Measurements from ENCODE around the gene ZNF394.
A peak's percentile ranks its signal among the peaks of the same experiment; 100 is the strongest.
"Not testable (repeated sequence)": the region's sequence is repeated elsewhere in the genome, so short reads cannot be mapped to it uniquely, and the experiment has no call there.

ZNF394 gene

GRCh38 chr7:99499721-99500636 lies at the start of gene ZNF394:
TSS of gene ZNF394 (minus strand) at chr7:99500281. CDS start at chr7:99500093, 188 bp downstream.
- DNase-seq, result peak; percentile 92

GRCh38 chr7:99549545-99549944 lies 49.5 kb upstream of the ZNF394 start:
- DNase-seq, result not testable (repeated sequence)

GRCh38 chr7:99545308-99545707 lies 45.2 kb upstream of the ZNF394 start:
- not testable (repeated sequence) for DNase-seq

GRCh38 chr7:99543916-99544315 lies 43.8 kb upstream of the ZNF394 start:
- DNase-seq, result no peak

- DNase-seq, result no peak
These were observed 43.1 kb upstream of the ZNF394 start for GRCh38 chr7:99543081-99543671.

- DNase-seq, result no peak
These were observed 41.1 kb upstream of the ZNF394 start for GRCh38 chr7:99541212-99541611.

GRCh38 chr7:99540542-99540941 lies 40.5 kb upstream of the ZNF394 start:
- no peak for DNase-seq

GRCh38 chr7:99539213-99539811 lies 39.2 kb upstream of the ZNF394 start:
- no peak for DNase-seq

- no peak for DNase-seq
These were observed 35.6 kb upstream of the ZNF394 start for GRCh38 chr7:99535667-99536066.

GRCh38 chr7:99531354-99531765 lies 31.3 kb upstream of the ZNF394 start:
- DNase-seq, result peak in 1 of 2 experiments; percentile 23

GRCh38 chr7:99525713-99526440 lies 25.8 kb upstream of the ZNF394 start:
- DNase-seq, result no peak

- DNase-seq, result no peak
These were observed 21.3 kb upstream of the ZNF394 start for GRCh38 chr7:99521399-99521798.

- no peak for DNase-seq
These were observed 14.0 kb upstream of the ZNF394 start for GRCh38 chr7:99514050-99514449.

GRCh38 chr7:99505324-99505662 lies 5.2 kb upstream of the ZNF394 start:
- DNase-seq, result no peak

GRCh38 chr7:99504603-99505323 lies 4.7 kb upstream of the ZNF394 start, which contains the start of gene ZKSCAN5:
TSS of gene ZKSCAN5 (plus strand) at chr7:99504662. CDS start at chr7:99506045, 1,383 bp downstream.
- peak; percentile 98 to 99 for DNase-seq

GRCh38 chr7:99504281-99504602 lies 4.2 kb upstream of the ZNF394 start:
- DNase-seq, result no peak

- DNase-seq, result not testable (repeated sequence)
These were observed 1.2 kb upstream of the ZNF394 start for GRCh38 chr7:99501236-99501635.

GRCh38 chr7:99500637-99501009 lies 542 bp upstream of the ZNF394 start:
- no peak for DNase-seq

GRCh38 chr7:99499371-99499720 lies 735 bp downstream of the ZNF394 start:
- no peak for DNase-seq

GRCh38 chr7:99498546-99498944 lies 1.5 kb downstream of the ZNF394 start:
- DNase-seq, result no peak

- no peak for DNase-seq
These were observed 2.1 kb downstream of the ZNF394 start for GRCh38 chr7:99497766-99498545.

GRCh38 chr7:99493823-99494222 lies 6.3 kb downstream of the ZNF394 start:
- no peak for DNase-seq
